Esophagus muscularis mucosa (tissue), 4 donors: ENCODE measurements around the gene PYCR2.

ENCODE experiments used
- CTCF ChIP-seq, 3 experiments: fragments of 200-600 bp in 2 of 3; fragments of 450-650 bp in 1 of 3; sonication (generic) in 2 of 3; IDR thresholded peaks; one replicate each; pipeline ENCODE4 v1.5.1; 2017 to 2019; ENCODE audit warnings: antibody characterized with exemption in 3 of 3, mild to moderate bottlenecking in 2 of 3, moderate library complexity in 1 of 3
- EP300 ChIP-seq: sonication (generic); formaldehyde crosslinking; IDR thresholded peaks from one replicate; pipeline ENCODE4 v1.6.1; 2017; ENCODE audit warnings: antibody characterized with exemption
- POLR2A ChIP-seq: fragments of 450-650 bp; IDR thresholded peaks from one replicate; pipeline ENCODE4 v1.6.1; 2017; ENCODE audit warnings: antibody characterized with exemption, moderate library complexity, mild to moderate bottlenecking, low read depth
- POLR2AphosphoS5 ChIP-seq, 2 donors: sonication (generic); formaldehyde crosslinking; IDR thresholded peaks; one replicate each; pipeline ENCODE4 v1.6.1; 2017; ENCODE audit warnings: antibody characterized with exemption in 2 of 2

GRCh38 chr1:225886159-225887029 lies 37.7 kb downstream of the PYCR2 start:
- TF ChIP-seq CTCF (IDR thresholded peaks at IDR 0.05) (no peak), POLR2A (no peak), EP300 (no peak), POLR2AphosphoS5 (IDR thresholded peaks at IDR 0.05) (no peak)
